NCI-H2107 (cell line): ENCODE results near the gene IL4R.
"Not testable (repeated sequence)": the region's sequence is repeated elsewhere in the genome, so short reads cannot be mapped to it uniquely, and the experiment has no call there.

Source experiments
- DNase-seq: peaks from one replicate; lab custom pipeline; 2025; lab: John Stamatoyannopoulos, UW

Gene IL4R

DNA sequence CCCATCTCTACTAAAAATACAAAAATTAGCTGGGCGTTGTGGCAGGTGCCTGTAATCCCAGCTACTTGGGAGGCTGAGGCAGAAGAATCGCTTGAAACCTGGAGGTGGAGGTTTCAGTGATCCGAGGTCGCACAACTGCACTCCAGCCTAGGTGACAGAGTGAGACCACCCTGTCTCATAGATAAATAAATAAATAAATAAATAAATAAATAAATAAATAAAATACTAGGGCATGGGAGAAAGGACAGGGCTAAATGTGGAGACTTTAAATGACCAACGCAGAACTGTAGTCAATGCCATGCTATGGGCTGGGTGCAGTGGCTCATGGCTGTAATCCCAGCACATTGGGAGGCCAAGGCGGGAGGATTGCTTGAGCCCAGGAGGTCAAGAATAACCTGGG, 25.5 kb upstream of the IL4R start:
- not testable (repeated sequence) for DNase-seq

DNA sequence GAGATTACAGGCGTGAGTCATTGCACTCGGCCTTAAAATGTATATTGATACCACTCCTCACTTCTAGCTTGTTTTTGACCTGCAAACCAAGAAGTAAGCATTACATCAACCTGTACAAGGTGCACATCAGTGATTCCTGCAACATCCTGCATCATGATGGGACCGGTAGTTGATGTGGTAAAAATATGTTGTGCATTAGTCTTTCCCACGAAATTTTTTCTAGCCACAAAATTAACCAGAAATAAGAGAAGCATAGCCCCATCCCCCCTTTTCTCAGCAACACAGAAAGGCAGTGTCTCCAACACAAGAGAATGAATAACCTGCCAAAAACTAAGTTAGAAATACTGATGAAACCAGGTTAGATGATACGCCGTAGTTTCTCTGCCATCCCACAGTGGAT, 24.1 kb upstream of the IL4R start:
- DNase-seq = no peak

DNA sequence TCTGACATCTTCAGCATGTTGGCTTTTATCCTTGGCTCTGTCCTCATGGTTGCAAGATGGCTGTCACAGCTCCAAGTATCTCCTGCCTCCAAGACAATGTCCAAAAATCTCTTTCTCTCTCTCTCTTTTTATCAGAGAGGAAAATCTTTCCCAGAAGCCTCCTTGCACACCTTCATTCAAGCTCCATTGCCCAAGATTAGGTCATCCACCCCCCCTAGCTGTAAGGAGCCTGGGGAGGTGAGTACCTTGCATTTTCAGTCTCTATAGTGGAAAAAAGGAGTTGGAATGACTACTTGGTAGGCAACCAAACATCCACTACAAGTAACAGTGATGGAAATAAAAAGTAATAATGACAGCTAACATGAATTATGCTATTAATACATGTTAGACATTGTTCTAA, 23.2 kb upstream of the IL4R start:
- no peak for DNase-seq

DNA sequence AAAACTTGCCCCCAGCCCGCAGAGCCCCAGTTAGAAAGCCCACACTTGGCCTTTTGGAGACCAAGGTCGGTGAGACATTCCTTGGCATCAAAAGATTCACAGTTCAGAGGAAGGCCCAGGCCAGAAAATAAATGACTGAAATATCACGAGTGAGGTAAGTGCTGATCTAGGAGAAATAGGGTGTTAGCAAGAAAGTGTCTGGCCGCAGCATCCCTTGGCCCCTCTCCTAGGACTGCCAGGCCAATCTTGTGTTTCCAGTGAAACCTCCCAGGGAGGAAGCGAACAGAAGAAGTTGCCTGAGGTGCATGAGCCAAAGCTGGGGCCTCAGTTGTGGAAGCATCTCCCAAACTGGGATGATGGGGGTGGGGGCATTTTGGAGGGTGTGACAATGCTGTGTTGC, 22.7 kb upstream of the IL4R start:
- no peak for DNase-seq

DNA sequence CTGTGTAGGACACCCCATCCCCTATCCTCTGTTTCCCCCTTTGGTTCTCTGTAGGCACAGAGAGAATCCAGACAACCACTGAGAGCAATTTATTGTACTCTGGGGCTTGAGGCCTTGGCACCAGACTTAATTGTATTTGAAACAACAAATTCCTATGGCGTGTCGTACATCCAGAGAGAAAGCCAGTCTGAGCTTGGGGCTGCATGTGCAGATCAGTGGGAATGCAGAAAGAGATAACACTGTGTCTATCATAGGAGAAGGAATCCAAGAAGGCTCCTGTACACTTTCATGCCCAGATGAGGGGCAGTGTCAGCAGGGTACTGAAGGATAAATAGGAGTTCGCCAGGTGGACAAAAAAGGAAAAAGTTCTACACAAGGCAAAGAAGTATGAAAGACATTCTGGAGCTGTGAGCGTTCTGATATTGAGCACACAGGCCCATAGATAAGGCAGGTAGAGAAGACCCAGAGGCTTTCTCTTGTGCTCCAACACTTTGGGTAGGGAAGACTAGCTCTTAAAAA, 22.0 kb upstream of the IL4R start:
- DNase-seq = no peak

DNA sequence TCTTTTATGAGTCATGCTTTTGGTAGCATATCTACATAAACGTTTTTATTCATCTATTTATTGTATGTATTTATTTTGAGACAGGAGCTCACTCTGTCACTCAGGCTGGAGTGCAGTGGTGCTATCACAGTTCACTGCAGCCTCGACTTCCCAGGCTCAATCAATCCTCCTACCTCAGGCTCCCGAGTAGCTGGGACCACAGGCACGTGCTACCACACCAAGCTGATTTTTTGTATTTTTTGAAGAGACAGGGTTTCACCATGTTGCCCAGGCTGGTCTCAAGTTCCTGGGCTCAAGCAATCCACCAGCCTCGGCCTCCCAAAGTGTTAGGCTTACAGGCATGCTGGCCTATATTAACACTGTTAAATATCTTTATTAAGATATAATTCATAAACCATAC, 20.4 kb upstream of the IL4R start:
- DNase-seq = no peak

DNA sequence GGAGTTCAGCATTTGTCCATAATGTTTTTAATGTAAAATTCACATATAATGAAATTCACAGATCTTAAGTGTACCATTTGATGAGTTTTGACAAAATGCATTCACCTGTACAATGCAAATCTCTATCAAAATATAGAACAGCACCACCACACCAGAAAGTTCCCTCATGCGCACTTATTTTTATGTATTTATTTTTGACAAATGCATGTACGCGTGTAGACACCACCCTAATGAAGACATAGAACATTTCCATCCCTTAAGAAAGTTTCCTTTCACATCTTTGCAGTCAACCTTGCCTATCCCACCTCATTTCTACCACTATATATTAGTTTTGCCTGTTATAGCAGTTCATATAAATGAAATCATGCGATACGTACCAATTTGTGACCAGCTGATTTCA, 15.6 kb upstream of the IL4R start:
- DNase-seq = no peak

DNA sequence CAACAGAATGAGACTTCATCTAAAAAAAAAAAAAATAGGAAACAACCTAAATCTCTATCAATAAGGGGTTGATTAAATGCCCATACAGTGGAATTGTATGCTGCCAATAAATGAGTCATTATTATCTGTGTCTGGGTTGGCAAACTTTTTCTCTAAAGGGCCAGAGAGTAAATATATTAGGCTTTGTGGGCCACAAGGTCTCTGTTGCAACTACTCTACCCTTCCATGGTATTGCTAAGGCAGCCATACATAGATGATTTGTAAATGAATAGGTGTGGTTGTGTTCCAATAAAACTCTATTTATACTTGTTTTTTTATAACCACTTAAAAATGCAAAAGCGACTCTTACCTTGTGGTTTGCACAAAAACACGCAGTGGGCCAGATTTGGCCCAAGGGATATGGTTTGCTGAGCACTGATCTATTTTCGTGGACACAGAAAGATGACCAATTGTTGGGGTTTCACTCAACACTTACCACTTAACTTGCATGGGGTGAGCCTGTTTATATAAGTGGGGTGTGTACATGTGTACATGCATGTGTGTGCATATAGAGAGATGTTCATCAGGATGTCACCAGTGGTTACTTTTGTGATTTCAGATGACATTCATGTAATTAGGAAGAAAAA, 12.4 kb upstream of the IL4R start:
- no peak for DNase-seq

DNA sequence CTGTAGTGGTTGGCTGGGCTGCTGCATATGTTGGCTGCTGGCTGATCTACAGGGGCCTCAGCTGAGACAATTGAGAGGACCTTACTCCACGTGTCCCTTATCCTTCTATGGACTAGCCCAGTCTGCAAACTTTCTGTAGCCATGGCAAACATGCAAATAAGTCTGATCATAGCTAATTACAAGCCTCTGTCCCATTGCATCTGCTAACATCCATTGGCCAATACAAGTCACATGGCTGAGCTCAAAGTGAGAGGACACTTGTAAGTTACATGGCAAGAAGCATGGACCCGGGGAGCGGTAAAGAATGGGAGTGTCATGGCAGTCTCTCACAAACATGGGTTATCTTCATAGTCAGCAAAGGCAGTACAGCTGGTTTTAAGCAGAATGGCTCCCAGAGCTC, 11.6 kb upstream of the IL4R start:
- no peak for DNase-seq

DNA sequence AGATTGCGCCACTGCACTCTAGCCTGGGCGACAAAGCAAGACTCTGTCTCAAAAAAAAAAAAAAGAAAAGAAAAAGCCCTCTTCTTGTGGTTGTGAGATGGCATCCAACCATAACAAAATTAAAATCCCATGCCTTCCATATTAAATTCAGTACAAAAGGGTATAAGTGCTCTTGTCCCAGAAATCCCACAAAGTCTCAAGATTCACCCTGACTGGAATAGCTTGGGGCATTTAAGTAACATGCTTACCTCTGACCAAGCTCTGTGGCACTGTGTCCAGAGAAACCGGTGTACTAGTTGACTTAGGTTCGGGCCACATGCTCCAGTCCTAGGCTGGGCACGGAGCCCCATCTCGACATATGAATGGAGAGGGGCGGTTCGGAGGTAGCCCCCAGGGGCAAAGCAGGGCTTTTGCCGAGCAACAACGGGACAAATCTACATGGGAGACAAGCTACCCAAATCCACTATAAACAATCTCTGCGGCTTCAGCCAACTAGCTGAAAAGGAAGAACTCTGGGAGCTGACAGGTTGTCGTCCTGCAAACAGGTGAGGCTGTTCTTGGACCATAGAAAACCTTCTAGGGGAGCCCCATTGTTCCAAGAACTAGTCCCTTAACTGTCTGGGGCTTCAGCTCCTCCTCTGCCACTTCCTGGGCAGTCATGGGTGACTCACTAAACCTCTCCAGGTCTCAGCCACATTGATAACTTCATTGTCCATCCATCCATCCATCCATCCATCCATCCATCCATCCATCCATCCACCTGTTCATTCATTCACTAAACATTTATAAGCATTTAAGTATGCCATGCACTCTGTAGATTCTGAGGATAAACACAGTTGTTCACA, 10.3 kb upstream of the IL4R start:
- no peak for DNase-seq

DNA sequence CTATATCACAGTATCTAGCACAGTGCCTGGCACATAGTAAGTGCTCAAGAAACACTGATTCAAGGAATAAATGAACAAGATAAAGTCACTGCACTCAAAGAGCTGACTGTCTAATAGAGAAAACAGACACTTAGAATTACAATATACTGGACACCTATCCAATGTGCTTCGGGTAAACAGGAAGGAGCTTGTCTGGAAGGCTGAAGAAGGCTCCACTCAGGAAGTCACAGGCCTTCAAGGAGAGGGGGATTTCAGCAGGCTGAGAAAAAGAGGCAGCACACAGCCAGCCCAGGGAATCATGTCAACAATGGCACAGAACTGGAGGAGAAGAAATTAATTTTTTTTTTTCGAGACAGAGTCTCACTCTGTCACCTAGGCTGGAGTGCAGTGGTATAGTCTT, 9.7 kb upstream of the IL4R start:
- DNase-seq = no peak

DNA sequence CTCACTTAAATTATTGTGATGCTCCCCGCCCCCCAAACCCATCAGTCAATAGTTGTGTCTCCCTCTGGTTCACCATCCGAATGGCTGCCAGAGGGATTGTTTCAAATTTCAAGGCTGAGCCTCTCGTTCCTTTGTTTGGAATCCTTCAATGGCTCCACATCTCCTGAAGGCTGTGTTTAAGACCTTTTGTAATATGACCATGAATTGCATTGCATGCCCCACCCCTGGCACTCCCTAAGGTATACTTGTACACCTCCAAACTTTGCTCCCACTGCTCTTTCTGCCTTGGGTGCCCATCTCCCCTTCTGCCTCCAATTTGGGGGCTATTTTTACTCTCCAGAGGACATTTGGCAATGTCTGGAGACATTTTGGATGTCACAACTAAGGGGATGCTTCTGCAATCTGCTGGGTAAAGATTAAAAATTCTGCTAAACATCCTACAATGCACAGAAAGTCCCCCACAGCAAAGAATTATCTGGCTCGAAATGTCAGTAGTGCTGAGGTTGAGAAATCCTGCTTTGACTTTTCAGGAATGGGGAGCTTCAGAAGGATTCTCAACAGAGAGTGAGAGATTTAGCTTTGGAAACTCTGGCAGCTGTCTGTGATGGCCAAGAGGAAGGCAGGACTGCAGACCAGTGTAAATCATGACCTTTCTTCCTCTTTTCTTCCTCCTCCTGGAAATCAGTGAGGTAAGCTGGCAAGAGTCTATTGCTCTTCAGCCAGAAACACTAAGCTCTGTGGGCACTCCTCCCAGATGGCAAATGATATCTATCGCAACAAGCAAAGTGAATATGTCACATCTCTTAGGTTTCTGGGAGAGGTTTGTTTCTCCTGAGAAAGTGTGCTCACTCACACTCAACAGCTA, 8.7 kb upstream of the IL4R start:
- no peak for DNase-seq

DNA sequence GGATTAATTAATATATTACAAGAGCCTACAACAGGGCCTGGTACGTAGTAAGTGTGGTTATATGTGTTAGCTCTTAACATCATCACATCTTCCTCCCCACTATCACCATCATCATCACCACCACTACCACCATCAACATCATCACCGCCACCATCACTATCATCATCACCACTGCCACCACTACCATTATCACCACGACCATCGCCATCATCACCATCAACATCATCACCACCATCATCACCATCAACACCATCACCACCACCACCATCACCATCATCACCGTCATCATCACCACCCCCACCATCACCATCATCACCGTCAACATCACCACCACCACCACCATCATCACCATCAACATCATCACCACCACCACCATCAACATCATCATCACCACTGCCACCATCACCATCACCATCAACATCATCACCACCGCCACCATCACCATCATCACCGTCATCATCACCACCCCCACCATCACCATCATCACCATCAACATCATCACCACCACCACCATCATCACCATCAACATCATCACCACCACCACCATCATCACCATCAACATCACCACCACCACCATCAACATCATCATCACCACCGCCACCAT, 7.8 kb upstream of the IL4R start:
- DNase-seq = no peak

DNA sequence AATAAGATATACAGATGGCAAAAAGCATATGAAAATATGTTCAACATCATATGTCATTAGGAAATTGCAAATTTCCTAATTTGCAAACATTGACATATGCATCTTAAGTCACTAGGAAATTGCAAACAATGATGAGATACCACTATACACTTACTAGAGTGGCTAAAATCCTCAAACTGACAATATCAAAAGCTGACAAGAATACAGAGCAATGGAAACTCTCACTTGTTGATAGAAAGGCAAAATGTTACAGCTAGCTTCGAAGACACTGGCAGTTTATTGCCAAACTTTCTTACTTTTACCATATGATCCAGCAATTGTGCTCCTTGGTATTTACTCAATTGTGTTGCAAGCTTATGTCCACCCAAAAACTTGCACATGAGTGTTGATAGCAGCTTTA, 5.0 kb upstream of the IL4R start:
- DNase-seq = no peak

DNA sequence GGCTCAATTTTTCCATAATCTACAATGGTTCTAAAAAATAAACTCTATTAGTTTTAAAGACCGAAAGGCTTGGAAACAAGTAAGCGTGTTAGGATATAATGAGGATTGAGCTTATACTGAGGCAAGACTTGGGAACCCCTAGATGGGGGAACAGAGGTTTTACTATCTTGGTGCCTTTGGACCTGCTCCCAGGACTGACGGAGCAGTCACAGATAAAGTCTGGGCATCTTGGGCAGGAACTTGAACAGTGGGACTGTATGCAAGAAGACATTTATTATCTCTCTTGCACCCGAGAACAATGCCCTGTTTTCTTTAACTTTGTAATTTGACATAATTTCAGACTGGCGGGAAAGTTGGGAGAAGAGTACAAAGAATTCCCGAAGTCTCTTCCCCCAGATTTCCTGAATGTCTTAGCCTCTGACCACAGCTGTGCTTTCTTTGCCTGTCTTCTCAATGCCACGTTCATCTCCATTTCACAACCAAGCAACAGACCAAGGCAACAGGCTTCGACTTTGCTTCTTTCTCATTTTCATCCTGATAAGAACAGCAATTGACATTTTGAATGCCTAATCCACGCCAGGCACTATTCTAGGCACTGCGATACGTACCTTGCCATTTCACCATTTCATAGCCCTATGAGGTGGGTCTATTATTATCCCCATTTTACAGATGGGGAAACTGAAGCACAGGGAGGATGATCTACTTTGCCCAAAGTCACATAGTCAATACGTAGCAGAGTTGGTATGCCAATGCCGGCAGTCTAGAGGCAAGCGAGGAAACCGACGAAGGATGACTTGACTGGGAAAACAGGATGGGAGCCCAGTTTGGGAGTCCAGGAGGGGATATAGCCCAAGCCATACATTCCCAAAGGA, 3.0 kb upstream of the IL4R start:
- no peak for DNase-seq

DNA sequence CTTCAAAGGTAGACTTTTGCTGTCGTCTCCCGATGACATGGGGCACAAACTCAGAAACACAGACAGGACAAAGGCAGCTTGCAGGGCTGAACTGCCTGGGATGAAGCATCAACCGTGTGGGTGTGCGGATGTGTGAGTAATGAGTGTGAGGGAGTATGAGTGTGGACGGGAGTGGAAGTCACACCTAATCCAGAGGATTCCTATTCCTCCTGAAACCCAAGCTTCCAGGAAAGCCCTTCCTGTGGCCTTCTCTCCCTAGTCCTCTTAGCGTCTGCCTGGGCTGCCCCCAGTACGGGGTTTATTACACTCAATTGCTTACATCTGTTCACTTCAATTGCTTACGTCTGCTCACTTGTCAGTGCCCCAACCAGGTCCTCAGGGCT, 2.3 kb upstream of the IL4R start:
- no peak for DNase-seq

DNA sequence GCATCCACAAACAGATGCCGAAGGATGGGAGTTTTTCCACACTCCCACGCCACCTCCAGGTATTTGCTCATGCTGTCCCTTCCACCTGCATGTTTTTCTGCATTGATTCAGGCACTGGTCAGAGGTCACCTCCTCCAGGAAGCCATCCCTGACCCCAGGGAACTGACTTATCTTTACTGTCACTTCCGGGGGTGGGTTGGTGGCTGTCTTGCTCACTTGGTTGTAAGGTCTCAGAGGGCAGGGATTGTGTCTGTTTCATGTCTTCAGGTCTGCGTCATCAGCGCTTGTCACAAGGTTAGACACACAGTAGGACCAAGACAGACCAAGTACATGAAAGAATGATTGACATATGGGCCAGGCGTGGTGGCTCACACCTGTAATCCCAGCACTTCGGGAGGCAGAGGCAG, 1.9 kb upstream of the IL4R start:
- no peak for DNase-seq

DNA sequence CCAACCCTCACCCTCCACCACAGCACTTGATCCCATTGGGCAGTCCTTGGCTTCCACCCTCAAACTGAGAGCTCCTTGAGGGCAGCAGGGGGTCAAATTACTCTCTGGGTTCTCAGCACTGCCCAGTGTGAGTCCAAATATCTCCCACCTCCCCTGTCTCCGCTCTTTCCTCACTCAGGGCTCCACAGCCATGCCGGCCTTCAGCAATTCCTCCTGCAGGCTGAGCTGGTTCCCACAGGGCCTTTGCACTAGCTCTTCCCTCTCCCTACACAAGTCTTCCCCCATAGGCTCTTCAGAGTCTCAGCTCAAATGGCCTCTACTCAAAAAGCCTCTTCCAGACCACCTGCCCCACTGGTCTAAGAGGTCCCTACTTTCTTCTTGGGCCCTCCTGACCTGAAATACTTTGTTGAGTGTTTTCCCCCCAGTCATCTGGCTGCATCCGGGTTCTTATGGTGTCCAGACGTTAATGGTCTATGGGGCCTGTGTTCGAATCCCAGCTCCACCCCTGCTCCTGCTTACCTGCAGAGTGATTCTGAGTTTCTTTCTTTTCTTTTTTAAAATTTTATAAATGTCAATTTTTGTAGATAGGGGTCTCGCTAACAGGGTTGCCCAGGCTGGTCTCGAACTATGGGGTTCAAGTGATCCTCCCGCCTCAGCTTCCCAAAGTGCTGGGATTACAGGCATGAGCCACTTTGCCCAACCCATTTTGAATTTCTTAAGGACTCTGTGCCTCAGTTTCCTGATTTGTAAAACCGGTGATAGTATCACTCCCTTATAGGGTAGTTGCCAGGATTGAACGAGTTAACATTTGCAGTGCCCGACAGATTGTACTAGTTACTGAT, 973 bp upstream of the IL4R start:
- DNase-seq = no peak

DNA sequence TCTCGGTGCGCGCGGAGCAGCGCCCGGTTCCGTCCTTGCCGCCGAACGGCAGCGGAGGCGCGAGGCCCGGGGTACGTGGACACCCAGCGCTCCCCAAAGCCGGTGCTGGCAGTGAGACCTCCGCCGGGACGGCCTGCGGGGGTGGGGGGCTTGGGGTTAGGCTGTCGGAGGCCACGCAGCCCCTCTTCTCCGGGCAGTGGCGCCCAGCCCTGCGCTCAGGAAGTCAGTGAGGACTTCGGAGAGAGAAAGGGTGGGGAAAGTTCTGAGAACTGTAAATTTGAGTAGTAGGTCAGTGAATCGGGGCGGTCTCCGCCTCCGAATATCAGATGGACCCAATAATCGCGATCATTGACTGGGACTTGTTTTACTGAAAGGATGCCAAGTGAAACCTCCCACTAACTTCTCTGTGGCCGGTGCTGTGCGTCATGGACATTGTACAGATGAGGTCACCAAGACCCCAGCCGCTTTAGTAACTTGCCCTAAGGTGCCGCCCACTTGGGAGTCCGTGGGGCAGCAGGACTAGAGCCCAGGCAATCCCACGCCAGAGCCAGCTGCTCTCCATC, 468 bp downstream of the IL4R start:
- no peak for DNase-seq

DNA sequence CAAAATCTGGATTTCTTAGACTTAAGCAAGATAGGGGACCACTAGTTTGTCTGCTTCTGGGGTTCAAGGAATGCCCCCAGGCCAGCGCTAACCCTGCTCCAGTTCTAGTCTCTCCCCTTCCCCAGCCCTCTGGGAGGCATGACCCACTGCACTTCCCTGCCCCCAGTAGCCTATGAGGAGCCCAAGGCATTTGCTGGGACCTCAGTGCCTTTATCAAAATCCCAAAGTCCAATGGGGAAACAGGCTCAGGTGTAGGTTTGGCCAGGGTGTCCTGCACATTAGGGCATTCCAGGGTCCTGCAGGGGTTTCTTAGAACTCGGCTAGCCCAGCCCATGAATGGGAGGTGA, 1.2 kb downstream of the IL4R start:
- DNase-seq = no peak
